Mesendoderm (in vitro differentiated cells): ENCODE results near the gene EGR4.

Experiments
- DNase-seq: peaks from one replicate; pipeline ENCODE4 v3.0.0; 2013
- H2AK5ac ChIP-seq: 2 replicates; pipeline ENCODE4 v1.6.1; 2013; ENCODE audit warnings: low read length, inconsistent platforms
- H2BK120ac ChIP-seq: 2 replicates; pipeline ENCODE4 v1.6.1; 2013; ENCODE audit warnings: low read depth, mild to moderate bottlenecking, low read length, moderate library complexity, mixed read lengths
- H2BK15ac ChIP-seq: replicated peaks from 2 replicates; pipeline ENCODE4 v1.6.1; 2013; ENCODE audit warnings: low read depth, mild to moderate bottlenecking, moderate library complexity
- H2BK5ac ChIP-seq: 2 replicates; pipeline ENCODE4 v1.6.1; 2013; ENCODE audit warnings: low read length, inconsistent platforms
- H3K18ac ChIP-seq: 2 replicates; pipeline ENCODE4 v1.6.1; 2013; ENCODE audit warnings: mild to moderate bottlenecking, low read length, mixed read lengths
- H3K23ac ChIP-seq: one replicate; pipeline ENCODE4 v1.6.1; 2013; ENCODE audit warnings: low read length
- H3K27ac ChIP-seq: 2 replicates; pipeline ENCODE4 v1.5.1; 2013; ENCODE audit warnings: low read depth, mild to moderate bottlenecking, inconsistent platforms, low read length, moderate library complexity
- H3K27me3 ChIP-seq: 2 replicates; pipeline ENCODE4 v1.6.1; 2013; ENCODE audit warnings: low read length, control low read depth, mild to moderate bottlenecking, inconsistent platforms; ENCODE audit not compliant: insufficient read depth, poor library complexity
- H3K36me3 ChIP-seq: 2 replicates; pipeline ENCODE4 v1.6.1; 2013; ENCODE audit warnings: low read length, inconsistent platforms; ENCODE audit not compliant: control insufficient read depth, insufficient read depth
- H3K4ac ChIP-seq: one replicate; pipeline ENCODE4 v1.6.1; 2013; ENCODE audit warnings: low read depth, mild to moderate bottlenecking, low read length, moderate library complexity
- H3K4me1 ChIP-seq: 2 replicates; pipeline ENCODE4 v1.6.1; 2013; ENCODE audit warnings: low read depth, low read length, inconsistent platforms; ENCODE audit not compliant: control insufficient read depth
- H3K4me2 ChIP-seq: 2 replicates; pipeline ENCODE4 v1.6.1; 2013; ENCODE audit warnings: low read length
- H3K4me3 ChIP-seq: 2 replicates; pipeline ENCODE4 v1.5.1; 2013; ENCODE audit warnings: mild to moderate bottlenecking, low read length
- H3K56ac ChIP-seq: one replicate; pipeline ENCODE4 v1.6.1; 2013; ENCODE audit warnings: low read length
- H3K79me1 ChIP-seq: 2 replicates; pipeline ENCODE4 v1.6.1; 2013; ENCODE audit warnings: low read length, inconsistent platforms
- H3K79me2 ChIP-seq: 2 replicates; pipeline ENCODE4 v1.6.1; 2013; ENCODE audit warnings: mild to moderate bottlenecking, low read length; ENCODE audit not compliant: control insufficient read depth, insufficient read depth
- H3K9ac ChIP-seq: 2 replicates; pipeline ENCODE4 v1.6.1; 2013; ENCODE audit warnings: low read length, inconsistent platforms
- H4K5ac ChIP-seq: one replicate; pipeline ENCODE4 v1.6.1; 2013; ENCODE audit warnings: low read length
- H4K8ac ChIP-seq: one replicate; pipeline ENCODE4 v1.6.1; 2013; ENCODE audit warnings: low read depth, mild to moderate bottlenecking, control low read depth, low read length, moderate library complexity
- WGBS: extraction: QIAGEN DNeasy Blood & Tissue Kit; methylation state at CpG from one replicate; pipeline ENCODE4 v1.1.7; 2013; ENCODE audit warnings: low lambda C conversion rate, missing lambda C conversion rate; ENCODE audit not compliant: insufficient coverage; ENCODE audit errors: extremely low coverage; 5-methylcytosine and 5-hydroxymethylcytosine counted together

EGR4 gene

GRCh38 chr2:73286134-73286655 is 7.2 kb downstream of the EGR4 start:
- Histone ChIP-seq H3K4me1 (peaks cover 2% of the 10 kb centered on the region), H3K79me2 (no peaks in the 10 kb centered on the region), H3K79me1 (no peaks in the 10 kb centered on the region), H3K56ac (no peak overlapping the region), H4K5ac (no peak overlapping the region), H3K23ac (no peak overlapping the region), H2BK5ac (no peak overlapping the region), H3K4me3 (no peak overlapping the region), H3K4me2 (no peak overlapping the region), H2BK120ac (no peak overlapping the region), H3K36me3 (no peaks in the 10 kb centered on the region), H3K4ac (no peak overlapping the region), H2AK5ac (no peak overlapping the region), H3K27ac (no peak overlapping the region), H3K9ac (no peak overlapping the region), H3K18ac (no peak overlapping the region), H3K27me3 (peaks cover 5% of the 10 kb centered on the region), H2BK15ac (no peak overlapping the region), H4K8ac (no peak overlapping the region)
- no CpG with 5 or more reads among the region's 3 CpGs for WGBS
- no peak for DNase-seq

GRCh38 chr2:73285159-73285739 is 8.1 kb downstream of the EGR4 start:
- H3K36me3 ChIP-seq = no peaks in the 10 kb centered on the region
- H3K27me3 ChIP-seq = peaks cover 1% of the 10 kb centered on the region
- no peak overlapping the region for H3K23ac ChIP-seq
- H3K79me2 ChIP-seq = no peaks in the 10 kb centered on the region
- no peak overlapping the region for H3K56ac ChIP-seq
- no peak overlapping the region for H4K8ac ChIP-seq
- no peak overlapping the region for H2AK5ac ChIP-seq
- H3K18ac ChIP-seq = no peak overlapping the region
- H3K4me2 ChIP-seq = peak overlapping the region; percentile 75
- no peak overlapping the region for H2BK15ac ChIP-seq
- H3K4me1 ChIP-seq = peaks cover 2% of the 10 kb centered on the region
- H3K4me3 ChIP-seq = no peak overlapping the region
- no peak overlapping the region for H3K4ac ChIP-seq
- DNase-seq = no peak
- WGBS = no CpG with 5 or more reads among the region's 5 CpGs
- H3K27ac ChIP-seq = no peak overlapping the region
- H2BK120ac ChIP-seq = no peak overlapping the region
- H2BK5ac ChIP-seq = no peak overlapping the region
- H4K5ac ChIP-seq = no peak overlapping the region
- H3K9ac ChIP-seq = peak overlapping the region; percentile 67
- H3K79me1 ChIP-seq = no peaks in the 10 kb centered on the region

- WGBS = no CpG with 5 or more reads among the region's 69 CpGs
- H3K18ac ChIP-seq = peak within 1 kb of the TSS; percentile 20
- peaks cover 1% of the 10 kb centered on the region for H3K27me3 ChIP-seq
- H3K56ac ChIP-seq = peak within 1 kb of the TSS; percentile 89
- peak within 1 kb of the TSS; percentile 75 for H3K4me2 ChIP-seq
- no peaks in the 10 kb centered on the region for H3K79me2 ChIP-seq
- no peaks in the 10 kb centered on the region for H3K79me1 ChIP-seq
- peak within 1 kb of the TSS; percentile 57 for H3K4me3 ChIP-seq
- H3K27ac ChIP-seq = no peak within 1 kb of the TSS
- H2AK5ac ChIP-seq = no peak within 1 kb of the TSS
- DNase-seq = peak; percentile 54
- no peak within 1 kb of the TSS for H4K5ac ChIP-seq
- no peak within 1 kb of the TSS for H2BK120ac ChIP-seq
- peak within 1 kb of the TSS; percentile 86 for H3K23ac ChIP-seq
- no peaks in the 10 kb centered on the region for H3K36me3 ChIP-seq
- no peak within 1 kb of the TSS for H2BK5ac ChIP-seq
- H3K4me1 ChIP-seq = peaks cover 2% of the 10 kb centered on the region
- no peak within 1 kb of the TSS for H3K4ac ChIP-seq
- H2BK15ac ChIP-seq = no peak within 1 kb of the TSS
- H4K8ac ChIP-seq = no peak within 1 kb of the TSS
- H3K9ac ChIP-seq = peak within 1 kb of the TSS; percentile 78
Observed at GRCh38 chr2:73284296-73285158, 8.8 kb downstream of the EGR4 start, which contains the start of gene FBXO41. TSS of gene FBXO41 (minus strand) at chr2:73284478. CDS start at chr2:73269630, 14,848 bp downstream.

- H3K56ac ChIP-seq = peak overlapping the region; percentile 89
- no peak overlapping the region for H4K5ac ChIP-seq
- peaks cover 1% of the 10 kb centered on the region for H3K27me3 ChIP-seq
- peak overlapping the region; percentile 57 for H3K4me3 ChIP-seq
- peak overlapping the region; percentile 78 for H3K9ac ChIP-seq
- peak overlapping the region; percentile 86 for H3K23ac ChIP-seq
- no peaks in the 10 kb centered on the region for H3K79me2 ChIP-seq
- H3K79me1 ChIP-seq = no peaks in the 10 kb centered on the region
- peaks cover 2% of the 10 kb centered on the region for H3K4me1 ChIP-seq
- H3K4me2 ChIP-seq = peak overlapping the region; percentile 60
- H3K18ac ChIP-seq = peak overlapping the region; percentile 20
- no peak overlapping the region for H2BK15ac ChIP-seq
- no peak overlapping the region for H4K8ac ChIP-seq
- DNase-seq = no peak
- no peaks in the 10 kb centered on the region for H3K36me3 ChIP-seq
- H2BK120ac ChIP-seq = no peak overlapping the region
- no CpG with 5 or more reads among the region's 43 CpGs for WGBS
- no peak overlapping the region for H2BK5ac ChIP-seq
- H2AK5ac ChIP-seq = no peak overlapping the region
- H3K4ac ChIP-seq = no peak overlapping the region
- H3K27ac ChIP-seq = no peak overlapping the region
Observed at GRCh38 chr2:73283545-73284295, 9.6 kb downstream of the EGR4 start.

GRCh38 chr2:73282924-73283544 is 10.3 kb downstream of the EGR4 start:
- Histone ChIP-seq H4K5ac (no peak overlapping the region), H2BK15ac (no peak overlapping the region), H3K4ac (no peak overlapping the region), H4K8ac (no peak overlapping the region), H2BK120ac (no peak overlapping the region), H3K4me1 (peaks cover 2% of the 10 kb centered on the region), H3K79me1 (no peaks in the 10 kb centered on the region), H3K18ac (no peak overlapping the region), H3K27me3 (no peaks in the 10 kb centered on the region), H3K23ac (peak overlapping the region; percentile 86), H2AK5ac (no peak overlapping the region), H3K4me2 (peak overlapping the region; percentile 39), H3K4me3 (no peak overlapping the region), H2BK5ac (no peak overlapping the region), H3K9ac (no peak overlapping the region), H3K79me2 (no peaks in the 10 kb centered on the region), H3K56ac (peak overlapping the region; percentile 72), H3K36me3 (no peaks in the 10 kb centered on the region), H3K27ac (no peak overlapping the region)
- DNase-seq = no peak
- WGBS = no CpG with 5 or more reads among the region's 5 CpGs
